ENCODE data around the gene SYF2.
"Not testable (repeated sequence)": the region's sequence is repeated elsewhere in the genome, so short reads cannot be mapped to it uniquely, and the experiment has no call there.

The SYF2 gene

GRCh38 chr1:25205786-25206185 is 26.5 kb downstream of the SYF2 start:
- DNase-seq: no peak

- DNase-seq: peak; percentile 60
These were observed 27.4 kb downstream of the SYF2 start for GRCh38 chr1:25204797-25205480.

GRCh38 chr1:25201006-25201405 is 31.3 kb downstream of the SYF2 start:
- DNase-seq: no peak

- DNase-seq: no peak
These were observed 32.3 kb downstream of the SYF2 start for GRCh38 chr1:25199819-25200620.

- DNase-seq: no peak
These were observed 33.5 kb downstream of the SYF2 start for GRCh38 chr1:25198663-25199252.

GRCh38 chr1:25197982-25198662 is 34.2 kb downstream of the SYF2 start:
- no peak for DNase-seq

- DNase-seq: no peak
These were observed 34.9 kb downstream of the SYF2 start for GRCh38 chr1:25197235-25197975.

GRCh38 chr1:25196830-25197229 is 35.5 kb downstream of the SYF2 start:
- DNase-seq: no peak

- DNase-seq: no peak
These were observed 36.5 kb downstream of the SYF2 start for GRCh38 chr1:25195835-25196234.

- no peak for DNase-seq
These were observed 37.7 kb downstream of the SYF2 start for GRCh38 chr1:25194572-25195020.

GRCh38 chr1:25194054-25194453 is 38.2 kb downstream of the SYF2 start:
- no peak for DNase-seq

GRCh38 chr1:25193229-25193628 is 39.1 kb downstream of the SYF2 start:
- DNase-seq: no peak

GRCh38 chr1:25192154-25192553 is 40.1 kb downstream of the SYF2 start:
- DNase-seq: no peak

- DNase-seq: no peak
These were observed 42.0 kb downstream of the SYF2 start for GRCh38 chr1:25190260-25190659.

- not testable (repeated sequence) for DNase-seq
These were observed 44.4 kb downstream of the SYF2 start for GRCh38 chr1:25187904-25188303.

GRCh38 chr1:25187077-25187476 is 45.2 kb downstream of the SYF2 start:
- no peak for DNase-seq

GRCh38 chr1:25186161-25187007 is 45.9 kb downstream of the SYF2 start:
- no peak for DNase-seq

GRCh38 chr1:25185409-25186160 is 46.7 kb downstream of the SYF2 start:
- DNase-seq: no peak

GRCh38 chr1:25184001-25184762 is 48.1 kb downstream of the SYF2 start:
- DNase-seq: no peak
